Esophagus muscularis mucosa (tissue), 4 donors: ENCODE results near the gene IFITM1. TPM values are rescaled to one million over a fixed set of nuclear protein-coding genes. Genes with fewer than 3 reads are reported as not detected.
"Not testable (repeated sequence)": the region's sequence is repeated elsewhere in the genome, so short reads cannot be mapped to it uniquely, and the experiment has no call there.

Experiments used
- DNase-seq: peaks from one replicate; pipeline ENCODE4 v3.0.0-alpha.2; 2017; ENCODE audit errors: extremely low spot score
- H3K27ac ChIP-seq, 4 donors: fragments of 200-600 bp; sonication (generic); replicated peaks in 1 of 4; 1 replicate in 3 of 4; 2 replicates in 1 of 4; pipeline ENCODE4 v1.5.1; 2016 to 2019; ENCODE audit warnings: mild to moderate bottlenecking in 1 of 4
- H3K27me3 ChIP-seq, 4 donors: fragments of 200-600 bp; sonication (generic); one replicate each; pipeline versions ENCODE4 v1.5.1 to v1.6.0; 2016 to 2019
- H3K36me3 ChIP-seq, 4 donors: fragments of 200-600 bp; sonication (generic); one replicate each; pipeline ENCODE4 v1.5.1; 2016 to 2019
- H3K4me1 ChIP-seq, 4 donors: fragments of 200-600 bp; sonication (generic); one replicate each; pipeline ENCODE4 v1.5.1; 2016 to 2019
- H3K4me3 ChIP-seq, 4 donors: fragments of 200-600 bp; sonication (generic); 1 replicate in 2 of 4; 2 replicates in 2 of 4; pipeline ENCODE4 v1.5.1; 2016 to 2019; ENCODE audit warnings: mild to moderate bottlenecking in 4 of 4, moderate library complexity in 1 of 4
- H3K9me3 ChIP-seq, 4 donors: fragments of 200-600 bp; sonication (generic); 1 replicate in 3 of 4; 2 replicates in 1 of 4; pipeline ENCODE4 v1.5.1; 2016 to 2019
- CTCF ChIP-seq, 3 experiments: fragments of 200-600 bp in 2 of 3; fragments of 450-650 bp in 1 of 3; sonication (generic) in 2 of 3; IDR thresholded peaks; one replicate each; pipeline ENCODE4 v1.5.1; 2017 to 2019; ENCODE audit warnings: antibody characterized with exemption in 3 of 3, mild to moderate bottlenecking in 2 of 3, moderate library complexity in 1 of 3
- EP300 ChIP-seq: sonication (generic); formaldehyde crosslinking; IDR thresholded peaks from one replicate; pipeline ENCODE4 v1.6.1; 2017; ENCODE audit warnings: antibody characterized with exemption
- POLR2A ChIP-seq: fragments of 450-650 bp; IDR thresholded peaks from one replicate; pipeline ENCODE4 v1.6.1; 2017; ENCODE audit warnings: antibody characterized with exemption, moderate library complexity, mild to moderate bottlenecking, low read depth
- POLR2AphosphoS5 ChIP-seq, 2 donors: sonication (generic); formaldehyde crosslinking; IDR thresholded peaks; one replicate each; pipeline ENCODE4 v1.6.1; 2017; ENCODE audit warnings: antibody characterized with exemption in 2 of 2
- WGBS: methylation state at CpG from one replicate; pipeline ENCODE4 v1.1.5; 2018; 5-methylcytosine and 5-hydroxymethylcytosine counted together
- intact Hi-C: fragments of 100-400 bp; cut with DNase I; formaldehyde crosslinking; loops from one replicate; pipeline ENCODE4 v1.15.1; 2023
- total RNA-seq, 4 donors: library from RNA; depleted of rRNA; stranded (reverse); fragments of >200 nt; gene quantifications; one replicate each; pipeline versions ENCODE4 v1.1.0 to v1.2.1, GENCODE V29; 2016

The IFITM1 gene
- total RNA-seq, 4 donors from 2014 or later, result 60.6 to 197 (median 171) TPM

DNA sequence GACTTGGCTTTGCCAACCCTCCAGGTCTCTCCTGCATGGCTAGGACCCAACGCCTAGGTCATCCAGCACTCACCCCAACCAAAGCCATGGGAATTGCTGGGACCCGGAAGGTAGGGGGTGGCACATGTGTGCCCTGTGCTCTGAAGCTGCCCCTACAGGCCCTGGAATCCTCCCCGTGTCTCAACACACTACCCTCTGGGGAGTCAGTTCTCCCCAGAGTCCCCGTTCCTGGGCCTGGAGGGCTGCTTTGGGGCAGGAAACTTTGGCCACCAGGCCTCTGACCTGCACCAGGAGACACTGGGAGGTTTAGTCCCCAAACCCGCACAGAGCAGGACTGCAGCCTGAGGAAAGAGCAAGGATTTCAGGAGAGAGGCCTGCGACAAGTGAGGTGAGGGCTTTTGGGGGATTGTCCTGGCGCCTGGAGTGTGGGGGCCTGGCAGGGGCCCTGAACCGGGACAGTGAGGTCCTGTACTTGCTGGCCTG is 495 bp upstream of the IFITM1 start:
- H3K27me3 ChIP-seq, result peaks cover 0 to 19% (median 8%) of the 10 kb centered on the region in 4 donors
- H3K4me1 ChIP-seq, result peaks cover 8 to 61% (median 53%) of the 10 kb centered on the region in 4 donors
- DNase-seq, result no peak
- peak overlapping the region; percentile 52 to 71 (median 56) for H3K4me3 ChIP-seq
- intact Hi-C loops, result no loop called here
- no peak for TF ChIP-seq POLR2AphosphoS5 (IDR thresholded peaks at IDR 0.05)
- TF ChIP-seq CTCF (IDR thresholded peaks at IDR 0.05), result no peak
- no peak for TF ChIP-seq EP300
- no peak for TF ChIP-seq POLR2A
- WGBS, result 57% methylated on average over 6 of the region's 8 CpGs
- H3K36me3 ChIP-seq, result no peaks in the 10 kb centered on the region
- H3K9me3 ChIP-seq, result peaks cover 0 to 3% (median 0%) of the 10 kb centered on the region in 4 donors
- H3K27ac ChIP-seq, result peak overlapping the region; percentile 76 to 86 (median 78)

DNA sequence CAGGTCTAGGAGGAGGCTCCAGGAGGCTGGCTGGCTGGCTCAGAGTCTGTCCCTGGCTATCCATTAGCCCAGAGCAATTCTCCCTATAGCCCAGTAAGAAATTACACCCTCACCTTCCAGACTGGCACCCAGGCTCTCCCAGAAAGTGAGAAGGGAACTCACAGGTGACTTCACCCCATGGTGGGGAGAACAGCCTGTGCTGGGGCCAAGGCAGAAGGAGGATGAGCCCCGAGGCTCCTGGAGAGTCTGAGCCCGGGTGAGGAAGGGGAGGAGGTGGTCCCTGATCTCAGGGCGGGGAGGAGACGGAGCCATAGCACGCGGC is 675 bp downstream of the IFITM1 start:
- DNase-seq, H3K9me3 ChIP-seq, intact Hi-C loops, H3K36me3 ChIP-seq: not testable (repeated sequence)
- Histone ChIP-seq H3K4me1 (peaks cover 8 to 54% (median 48%) of the 10 kb centered on the region in 4 donors), H3K27ac (peak overlapping the region; percentile 76 to 86 (median 78)), H3K4me3 (peak overlapping the region; percentile 52 to 71 (median 56)), H3K27me3 (peaks cover 0 to 19% (median 8%) of the 10 kb centered on the region in 4 donors)
- 60% methylated on average over 1 of the region's 6 CpGs for WGBS

- Histone ChIP-seq H3K36me3 (no peaks in the 10 kb centered on the region), H3K4me1 (peaks cover 8 to 48% (median 42%) of the 10 kb centered on the region in 4 donors), H3K9me3 (peaks cover 0 to 3% (median 0%) of the 10 kb centered on the region in 4 donors), H3K27ac (peak overlapping the region; percentile 76 to 86 (median 78)), H3K4me3 (peak overlapping the region; percentile 52 to 71 (median 56)), H3K27me3 (peaks cover 0 to 19% (median 8%) of the 10 kb centered on the region in 4 donors)
- intact Hi-C loops, result no loop called here
- no peak for DNase-seq
- WGBS, result 82% methylated on average over 6 of the region's 9 CpGs
- TF ChIP-seq POLR2A (no peak), EP300 (no peak), POLR2AphosphoS5 (IDR thresholded peaks at IDR 0.05) (no peak), CTCF (IDR thresholded peaks at IDR 0.05) (no peak)
These were observed 1.2 kb downstream of the IFITM1 start for GRCh38 chr11:315051-315481.

- peaks cover 0 to 3% (median 0%) of the 10 kb centered on the region in 4 donors for H3K9me3 ChIP-seq
- intact Hi-C loops, result no loop called here
- TF ChIP-seq POLR2A (no peak), EP300 (no peak), POLR2AphosphoS5 (IDR thresholded peaks at IDR 0.05) (no peak), CTCF (IDR thresholded peaks at IDR 0.05) (no peak)
- H3K36me3 ChIP-seq, result no peaks in the 10 kb centered on the region
- peak overlapping the region; percentile 52 to 71 (median 56) for H3K4me3 ChIP-seq
- H3K4me1 ChIP-seq, result peaks cover 8 to 48% (median 42%) of the 10 kb centered on the region in 4 donors
- peak overlapping the region; percentile 76 to 86 (median 78) for H3K27ac ChIP-seq
- WGBS, result 55% methylated on average over 27 of the region's 32 CpGs
- H3K27me3 ChIP-seq, result peaks cover 0 to 19% (median 8%) of the 10 kb centered on the region in 4 donors
- DNase-seq, result no peak
These were observed 1.7 kb downstream of the IFITM1 start for GRCh38 chr11:315516-315994.

GRCh38 chr11:316031-316701 is 2.3 kb downstream of the IFITM1 start:
- no peak for DNase-seq
- peak in 1 of 2 donors; percentile 10 for TF ChIP-seq POLR2AphosphoS5 (IDR thresholded peaks at IDR 0.05)
- no peak for TF ChIP-seq CTCF (IDR thresholded peaks at IDR 0.05)
- intact Hi-C loops, result no loop called here
- Histone ChIP-seq H3K9me3 (peaks cover 0 to 3% (median 0%) of the 10 kb centered on the region in 4 donors), H3K27ac (peak overlapping the region; percentile 76 to 86 (median 78)), H3K36me3 (no peaks in the 10 kb centered on the region), H3K27me3 (peaks cover 0 to 19% (median 8%) of the 10 kb centered on the region in 4 donors), H3K4me3 (peak overlapping the region; percentile 52 to 71 (median 56)), H3K4me1 (peaks cover 8 to 52% (median 46%) of the 10 kb centered on the region in 4 donors)
- WGBS, result 52% methylated on average over 36 of the region's 64 CpGs
